ENCODE data around the gene KIAA1210.

The KIAA1210 gene

DNA sequence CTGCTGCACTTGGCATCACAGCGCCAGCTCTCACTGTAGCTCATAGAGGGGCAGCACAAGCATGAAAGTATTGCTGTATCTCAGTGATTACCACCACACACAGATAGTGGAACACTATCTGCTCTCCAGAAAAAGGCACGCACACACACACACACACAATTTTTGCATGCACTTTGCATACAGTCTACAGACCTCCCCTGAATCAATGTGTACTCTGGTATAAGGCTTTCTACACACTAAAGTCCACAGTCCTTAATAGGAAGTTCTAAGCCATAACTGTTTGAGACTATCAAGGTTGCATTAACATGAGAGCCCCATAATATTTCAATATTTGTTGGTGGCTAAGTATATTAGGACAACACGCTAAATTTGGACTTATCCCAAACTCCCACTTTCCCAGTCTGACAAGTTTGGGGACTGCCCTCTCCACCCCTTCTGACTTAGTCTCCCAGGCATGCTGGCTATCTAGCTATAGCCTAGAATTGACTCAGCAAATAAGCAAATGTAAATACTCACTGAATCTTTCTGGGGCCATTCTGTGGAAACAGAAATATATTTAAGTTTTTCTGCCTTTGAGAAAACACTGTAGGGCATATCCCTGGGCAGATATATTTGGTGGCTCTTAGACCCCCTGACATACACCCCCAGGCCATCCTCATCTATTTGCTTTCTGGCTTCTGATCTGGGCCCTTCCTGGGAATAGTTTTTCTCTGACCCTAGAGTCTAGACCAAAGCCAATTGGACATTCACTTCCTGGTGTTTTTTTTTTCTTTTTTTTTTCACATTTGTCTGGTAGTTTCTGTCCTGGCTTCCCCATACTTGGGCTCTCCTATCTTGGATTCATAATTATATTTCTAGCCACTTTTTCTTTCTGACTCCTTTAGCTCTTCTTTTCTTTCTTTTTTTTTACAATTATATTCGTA is 91.2 kb downstream of the KIAA1210 start:
- no peak for TF ChIP-seq GATA2 (IDR thresholded peaks at IDR 0.05; ENCODE audit: low read depth, low read length)
- TF ChIP-seq GATA3 (IDR thresholded peaks at IDR 0.05; ENCODE audit: low read depth, low read length), result no peak

DNA sequence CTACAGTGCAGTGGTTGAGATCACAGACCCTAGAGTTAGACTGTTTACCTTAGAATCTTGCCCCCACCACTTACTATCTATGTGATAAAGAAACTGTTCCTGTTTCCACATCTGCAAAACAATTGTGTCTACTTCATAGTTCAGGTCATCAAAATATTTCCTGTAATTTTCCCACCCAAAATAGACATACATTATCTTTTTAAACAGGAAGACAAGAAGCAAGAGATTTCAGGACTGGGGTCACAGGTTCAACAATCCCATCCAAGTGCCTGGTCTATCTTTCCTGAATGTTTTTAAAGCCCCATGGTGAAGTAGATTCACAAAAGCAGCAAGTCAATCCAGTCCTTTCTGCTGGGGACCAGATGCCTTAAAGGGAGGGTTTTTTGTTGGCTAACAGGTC is 96.6 kb downstream of the KIAA1210 start:
- no peak for TF ChIP-seq GATA3 (IDR thresholded peaks at IDR 0.05; ENCODE audit: low read depth, low read length)
- no peak for TF ChIP-seq GATA2 (IDR thresholded peaks at IDR 0.05; ENCODE audit: low read depth, low read length)

DNA sequence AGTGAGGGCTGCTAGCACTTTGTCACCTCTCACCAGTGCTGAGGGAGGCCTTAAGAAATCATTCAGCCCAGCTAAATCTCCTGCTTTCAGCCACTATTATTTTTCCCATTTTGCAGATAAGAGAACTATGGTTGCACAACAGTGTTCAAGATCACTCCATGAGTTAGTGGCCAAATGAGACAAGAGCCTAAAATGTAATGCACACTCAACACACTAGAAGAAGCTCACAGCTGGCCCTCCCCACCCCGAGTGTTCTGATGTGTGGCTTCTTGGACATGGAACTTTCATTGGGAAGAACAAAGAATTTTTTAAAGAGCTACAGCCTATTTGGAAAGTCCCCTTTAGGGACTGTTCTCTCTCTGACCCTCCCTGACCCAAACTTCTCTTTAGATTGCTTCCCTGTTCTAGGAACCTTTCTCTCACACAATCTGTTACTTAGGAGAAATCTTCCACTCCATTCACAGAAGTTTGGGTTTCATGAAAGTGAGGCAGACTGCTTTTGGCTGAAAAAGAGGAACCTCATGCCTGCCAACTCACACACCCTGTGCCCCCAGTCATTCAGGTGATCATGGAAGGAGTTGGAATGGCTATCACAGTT is 98.8 kb downstream of the KIAA1210 start:
- TF ChIP-seq GATA3 (IDR thresholded peaks at IDR 0.05; ENCODE audit: low read depth, low read length), result no peak
- TF ChIP-seq GATA2 (IDR thresholded peaks at IDR 0.05; ENCODE audit: low read depth, low read length), result no peak

Measured in SH-SY5Y (cell line).